Stimulated activated CD8-positive, alpha-beta memory T cell treated with anti-CD3 and anti-CD28 coated beads, Interleukin-12 subunit alpha, Interleukin-12 subunit beta, amount 100 ng/mL, for 24 hours (primary cell): ENCODE data around the gene ABI1.
"Not testable (repeated sequence)": the region's sequence is repeated elsewhere in the genome, so short reads cannot be mapped to it uniquely, and the experiment has no call there.

Experiments used
- DNase-seq: peaks from one replicate; pipeline ENCODE4 v3.0.0-alpha.2; 2020; ENCODE audit errors: extremely low read depth

Gene ABI1

GRCh38 chr10:26804418-26805393, 56.1 kb downstream of the ABI1 start:
- DNase-seq, result no peak

GRCh38 chr10:26803849-26804248, 56.9 kb downstream of the ABI1 start:
- DNase-seq, result no peak

- DNase-seq, result no peak
Measured at GRCh38 chr10:26802527-26802926, 58.2 kb downstream of the ABI1 start.

GRCh38 chr10:26801831-26802230, 58.9 kb downstream of the ABI1 start:
- no peak for DNase-seq

GRCh38 chr10:26801274-26801673, 59.5 kb downstream of the ABI1 start:
- DNase-seq, result no peak

- no peak for DNase-seq
Measured at GRCh38 chr10:26800468-26800867, 60.3 kb downstream of the ABI1 start.

- no peak for DNase-seq
Measured at GRCh38 chr10:26799342-26799741, 61.4 kb downstream of the ABI1 start.

- no peak for DNase-seq
Measured at GRCh38 chr10:26798298-26798697, 62.5 kb downstream of the ABI1 start.

GRCh38 chr10:26797340-26797739, 63.4 kb downstream of the ABI1 start:
- no peak for DNase-seq

- no peak for DNase-seq
Measured at GRCh38 chr10:26792758-26793495, 67.8 kb downstream of the ABI1 start.

GRCh38 chr10:26790221-26790995, 70.3 kb downstream of the ABI1 start:
- no peak for DNase-seq

- DNase-seq, result not testable (repeated sequence)
Measured at GRCh38 chr10:26789779-26790178, 71.0 kb downstream of the ABI1 start.

GRCh38 chr10:26787362-26787761, 73.4 kb downstream of the ABI1 start:
- no peak for DNase-seq

GRCh38 chr10:26781797-26782196, 79.0 kb downstream of the ABI1 start:
- DNase-seq, result no peak

GRCh38 chr10:26780793-26781601, 79.8 kb downstream of the ABI1 start:
- DNase-seq, result no peak

GRCh38 chr10:26780106-26780792, 80.5 kb downstream of the ABI1 start:
- no peak for DNase-seq

GRCh38 chr10:26779176-26779860, 81.4 kb downstream of the ABI1 start:
- DNase-seq, result no peak

GRCh38 chr10:26777686-26778085, 83.1 kb downstream of the ABI1 start:
- DNase-seq, result no peak

GRCh38 chr10:26776258-26776657, 84.5 kb downstream of the ABI1 start:
- DNase-seq, result no peak

- DNase-seq, result no peak
Measured at GRCh38 chr10:26773633-26774032, 87.1 kb downstream of the ABI1 start.
